22Rv1 (cell line): ENCODE data around the gene GRIK4.

Source experiments
- ZFX ChIP-seq: fragments of 450-650 bp; IDR thresholded peaks from 2 replicates; pipeline ENCODE4 v1.6.1; 2017; ENCODE audit warnings: antibody characterized with exemption, borderline replicate concordance
- TF ChIP-seq, protein P1 (sequence below): fragments of 450-650 bp; IDR thresholded peaks from 2 replicates; pipeline ENCODE4 v1.5.1; 2017; ENCODE audit warnings: mild to moderate bottlenecking

GRCh38 chr11:120536797-120537169, 25.2 kb downstream of the GRIK4 start:
- no peak for TF ChIP-seq ZFX
- TF ChIP-seq, protein P1, sequence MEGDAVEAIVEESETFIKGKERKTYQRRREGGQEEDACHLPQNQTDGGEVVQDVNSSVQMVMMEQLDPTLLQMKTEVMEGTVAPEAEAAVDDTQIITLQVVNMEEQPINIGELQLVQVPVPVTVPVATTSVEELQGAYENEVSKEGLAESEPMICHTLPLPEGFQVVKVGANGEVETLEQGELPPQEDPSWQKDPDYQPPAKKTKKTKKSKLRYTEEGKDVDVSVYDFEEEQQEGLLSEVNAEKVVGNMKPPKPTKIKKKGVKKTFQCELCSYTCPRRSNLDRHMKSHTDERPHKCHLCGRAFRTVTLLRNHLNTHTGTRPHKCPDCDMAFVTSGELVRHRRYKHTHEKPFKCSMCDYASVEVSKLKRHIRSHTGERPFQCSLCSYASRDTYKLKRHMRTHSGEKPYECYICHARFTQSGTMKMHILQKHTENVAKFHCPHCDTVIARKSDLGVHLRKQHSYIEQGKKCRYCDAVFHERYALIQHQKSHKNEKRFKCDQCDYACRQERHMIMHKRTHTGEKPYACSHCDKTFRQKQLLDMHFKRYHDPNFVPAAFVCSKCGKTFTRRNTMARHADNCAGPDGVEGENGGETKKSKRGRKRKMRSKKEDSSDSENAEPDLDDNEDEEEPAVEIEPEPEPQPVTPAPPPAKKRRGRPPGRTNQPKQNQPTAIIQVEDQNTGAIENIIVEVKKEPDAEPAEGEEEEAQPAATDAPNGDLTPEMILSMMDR = no peak
